HG03378 (cell line): ENCODE data around the gene CD93.

Source experiments
- ATAC-seq: cut with Tn5 transposase; IDR thresholded peaks from one replicate; pipeline ENCODE4 v1.9.1; 2021; ENCODE audit warnings: mild to moderate bottlenecking, moderate library complexity; ENCODE audit not compliant: unreplicated experiment

Gene CD93

GRCh38 chr20:23120936-23121750 lies 35.0 kb upstream of the CD93 start:
- ATAC-seq, result no peak

- no peak for ATAC-seq
These were observed 34.1 kb upstream of the CD93 start for GRCh38 chr20:23120261-23120660.

- no peak for ATAC-seq
These were observed 33.5 kb upstream of the CD93 start for GRCh38 chr20:23119456-23120216.

GRCh38 chr20:23118766-23119165 lies 32.6 kb upstream of the CD93 start:
- ATAC-seq, result no peak

GRCh38 chr20:23118144-23118543 lies 32.0 kb upstream of the CD93 start:
- ATAC-seq, result no peak

GRCh38 chr20:23117738-23118137 lies 31.6 kb upstream of the CD93 start:
- no peak for ATAC-seq

GRCh38 chr20:23116311-23117089 lies 30.4 kb upstream of the CD93 start:
- no peak for ATAC-seq

GRCh38 chr20:23115822-23116221 lies 29.7 kb upstream of the CD93 start:
- ATAC-seq, result no peak

- no peak for ATAC-seq
These were observed 28.4 kb upstream of the CD93 start for GRCh38 chr20:23114448-23115082.

GRCh38 chr20:23114018-23114417 lies 27.9 kb upstream of the CD93 start:
- ATAC-seq, result no peak

- no peak for ATAC-seq
These were observed 26.5 kb upstream of the CD93 start for GRCh38 chr20:23112595-23112994.

GRCh38 chr20:23111944-23112342 lies 25.8 kb upstream of the CD93 start:
- ATAC-seq, result no peak

- no peak for ATAC-seq
These were observed 25.3 kb upstream of the CD93 start for GRCh38 chr20:23111307-23111943.

GRCh38 chr20:23108871-23109270 lies 22.7 kb upstream of the CD93 start:
- ATAC-seq, result no peak

- ATAC-seq, result no peak
These were observed 21.3 kb upstream of the CD93 start for GRCh38 chr20:23107466-23107865.

- ATAC-seq, result no peak
These were observed 20.2 kb upstream of the CD93 start for GRCh38 chr20:23106271-23106851.

GRCh38 chr20:23105193-23105592 lies 19.1 kb upstream of the CD93 start:
- ATAC-seq, result no peak

- no peak for ATAC-seq
These were observed 17.3 kb upstream of the CD93 start for GRCh38 chr20:23103284-23104018.

- ATAC-seq, result no peak
These were observed 15.7 kb upstream of the CD93 start for GRCh38 chr20:23101696-23102406.
